ENCODE measurements around the gene NXPE4.

Gene NXPE4

GRCh38 chr11:114563077-114563476 is 32.5 kb downstream of the NXPE4 start:
- no peak for DNase-seq (ENCODE audit: insufficient read length, low spot score)
- FAIRE-seq = no peak

DNA sequence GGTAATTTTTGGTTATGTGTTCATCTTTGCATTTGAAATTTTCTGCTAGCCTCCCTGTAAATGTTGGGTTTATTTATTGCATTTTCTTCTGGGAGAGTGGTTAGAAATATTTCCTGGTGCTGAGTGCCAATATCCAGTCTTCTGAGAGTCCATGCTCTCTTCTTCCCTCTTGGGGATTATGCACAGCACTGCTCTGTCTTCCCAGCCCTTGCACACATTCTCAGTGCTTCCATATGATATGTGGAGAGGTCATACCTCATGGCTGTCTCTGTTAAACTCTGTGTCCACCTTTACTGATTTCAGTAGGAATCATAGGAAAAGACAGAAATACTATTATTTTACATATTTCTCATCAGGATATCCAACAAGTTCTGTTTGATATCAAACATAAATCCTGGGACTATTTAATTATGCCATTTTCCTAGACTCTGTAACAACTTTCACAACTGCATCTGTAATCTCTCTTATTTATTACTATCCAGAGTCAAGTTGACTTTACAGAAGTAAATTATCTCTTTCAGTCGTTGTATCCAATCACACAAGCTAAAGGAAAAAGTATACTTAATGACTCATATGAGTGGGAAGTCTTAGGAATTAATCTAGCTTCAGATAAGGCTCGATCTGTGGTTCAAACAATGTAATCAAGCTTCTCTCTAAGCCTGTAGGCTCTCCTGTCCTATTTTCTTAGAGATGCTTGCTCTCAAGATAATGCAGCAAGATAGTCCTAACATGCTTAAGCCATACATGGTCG is 33.2 kb downstream of the NXPE4 start:
- DNase-seq (ENCODE audit: insufficient read length, low spot score) = no peak
- no peak for FAIRE-seq

DNA sequence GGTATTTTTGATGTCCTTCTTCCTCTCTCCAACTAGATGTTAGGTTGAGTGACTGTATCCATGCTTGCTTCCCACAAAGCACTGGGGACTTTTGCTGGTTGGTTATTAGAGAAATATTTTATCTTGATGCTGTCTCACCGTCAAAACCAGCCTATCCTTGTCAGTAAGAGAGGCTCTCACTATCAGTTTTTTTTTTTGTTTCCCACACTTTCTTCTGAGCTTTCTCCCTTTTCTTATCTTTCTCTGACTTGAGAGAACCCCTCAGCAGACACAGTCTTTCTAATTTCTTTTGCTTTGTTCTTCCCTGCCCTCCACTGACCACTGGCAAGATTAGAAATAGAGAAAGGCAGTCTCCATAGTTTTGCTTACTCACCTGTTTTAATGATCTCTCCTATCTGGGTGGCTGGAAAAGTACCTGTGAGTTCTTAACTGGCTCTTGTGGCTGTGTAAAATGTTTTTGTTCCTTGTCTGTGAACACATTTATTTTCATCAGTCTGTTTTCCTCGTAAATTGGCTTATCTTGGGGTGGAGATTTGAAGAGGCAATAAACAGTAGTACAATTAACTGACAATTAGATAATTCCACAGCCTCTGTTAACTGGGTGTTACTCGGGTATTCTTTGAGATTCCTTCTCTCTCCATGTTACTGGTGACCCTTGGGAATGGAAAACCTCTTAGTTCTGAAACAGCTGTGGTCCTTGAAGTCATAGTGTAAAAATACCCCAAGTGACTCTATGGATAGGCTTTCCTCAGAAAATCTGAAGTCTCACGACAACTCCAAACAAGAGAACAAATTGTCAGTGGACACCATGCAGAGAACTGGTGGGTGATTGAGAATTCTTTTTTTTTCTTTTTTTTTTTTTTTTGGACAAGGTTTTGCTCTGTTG is 35.9 kb downstream of the NXPE4 start, which contains the start of gene NXPE1:
Gene NXPE1 (minus strand): TSS at position 457 of the 886 bp plus-strand sequence. CDS start 8,680 bp downstream, outside the sequence.
- DNase-seq (ENCODE audit: insufficient read length, low spot score) (no peak), FAIRE-seq (no peak)

DNA sequence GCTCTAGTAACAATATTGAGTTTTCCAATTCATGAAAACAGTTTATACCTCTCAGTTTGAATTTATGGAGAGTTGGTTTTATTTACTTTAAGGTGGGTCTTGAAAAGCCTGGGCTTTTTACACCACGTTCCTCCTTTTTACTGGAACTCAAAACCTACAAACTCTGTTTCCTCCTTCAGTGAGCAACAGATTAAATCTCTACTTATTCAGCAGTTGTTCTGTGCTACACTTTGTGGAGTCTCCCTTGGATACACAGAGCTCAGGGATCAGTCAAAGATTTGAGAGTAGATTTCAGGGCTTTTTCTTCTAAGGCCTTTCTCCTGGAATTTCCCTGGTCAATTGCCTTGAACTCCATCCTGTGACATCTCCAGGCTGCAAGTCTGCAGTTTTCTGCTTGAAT is 39.5 kb downstream of the NXPE4 start:
- DNase-seq (ENCODE audit: insufficient read length, low spot score) (no peak), FAIRE-seq (no peak)

GRCh38 chr11:114553642-114554041 is 41.9 kb downstream of the NXPE4 start:
- FAIRE-seq (no peak), DNase-seq (ENCODE audit: insufficient read length, low spot score) (no peak)

DNA sequence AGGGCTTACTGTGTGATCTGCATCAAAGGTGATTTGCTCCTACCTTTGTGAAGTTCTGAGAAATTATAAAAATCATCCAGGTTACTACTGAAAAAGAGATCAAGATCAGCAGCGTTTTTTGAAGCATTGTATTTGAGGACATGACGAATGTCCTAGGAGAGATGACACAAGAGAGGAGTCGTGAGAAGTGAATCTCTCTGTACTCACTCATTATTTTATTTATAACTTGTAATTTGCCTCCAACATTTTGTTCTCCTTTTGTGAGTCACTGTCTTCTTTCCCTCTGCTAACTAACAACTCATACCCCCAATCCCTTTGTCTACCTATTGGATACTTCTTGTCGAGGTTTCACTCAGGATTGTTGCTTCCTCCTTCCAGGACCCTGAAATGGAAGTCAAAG is 44.5 kb downstream of the NXPE4 start:
- FAIRE-seq = no peak
- DNase-seq (ENCODE audit: insufficient read length, low spot score) = no peak

DNA sequence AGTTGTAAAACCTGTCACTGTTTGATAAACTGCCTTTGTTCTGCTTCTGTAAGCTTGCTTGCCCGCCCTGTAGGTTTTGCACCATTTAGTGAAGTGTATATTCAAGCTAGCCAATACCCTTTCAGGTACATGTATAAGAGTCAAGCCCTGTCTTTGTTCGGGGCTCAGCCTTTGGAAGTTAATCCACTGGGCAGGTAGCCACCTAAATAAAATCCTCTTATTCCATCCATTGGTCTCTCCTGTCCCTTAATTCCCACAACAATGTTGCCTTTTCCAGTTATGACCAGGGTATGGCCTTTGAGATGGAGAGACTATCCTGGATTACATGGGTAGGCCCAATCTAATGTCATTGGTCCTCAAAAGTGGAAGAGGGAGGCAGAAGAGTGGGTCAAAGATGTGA is 69.9 kb downstream of the NXPE4 start:
- FAIRE-seq = no peak
- DNase-seq (ENCODE audit: insufficient read length, low spot score) = no peak

- FAIRE-seq (no peak), DNase-seq (ENCODE audit: insufficient read length, low spot score) (no peak)
Measured at GRCh38 chr11:114524122-114524521, 71.5 kb downstream of the NXPE4 start.

DNA sequence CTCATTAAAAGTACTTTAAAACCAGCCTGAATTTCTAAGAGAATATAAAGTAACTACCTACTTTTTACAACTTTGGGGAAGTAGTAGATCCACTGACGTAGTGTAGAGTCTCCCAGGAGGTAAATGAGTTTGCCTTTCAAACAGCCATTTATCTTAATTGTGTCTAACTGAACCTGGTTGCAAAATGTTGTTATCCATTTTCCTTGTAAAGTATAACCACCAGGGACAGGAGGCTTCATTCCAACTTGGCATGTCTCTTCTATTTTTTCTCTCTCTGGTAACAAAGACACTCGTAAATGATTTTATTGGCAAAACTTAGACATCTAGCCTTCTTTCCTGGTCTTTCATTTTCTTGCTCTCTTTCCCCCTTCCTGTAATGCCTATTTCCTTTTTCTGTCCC is 72.8 kb downstream of the NXPE4 start:
- DNase-seq (ENCODE audit: insufficient read length, low spot score) (no peak), FAIRE-seq (no peak)

All from GM19239 (cell line).